NCI-H1092 treated with DMSO at 0.1 percent for 48 hours (cell line): ENCODE results near the gene ORM1.
"Not testable (repeated sequence)": the region's sequence is repeated elsewhere in the genome, so short reads cannot be mapped to it uniquely, and the experiment has no call there.

Experiments
- DNase-seq: peaks from one replicate; lab custom pipeline; 2025; lab: John Stamatoyannopoulos, UW

ORM1 gene

GRCh38 chr9:114325684-114326254 is 2.9 kb downstream of the ORM1 start:
- DNase-seq: not testable (repeated sequence)

GRCh38 chr9:114327749-114328148 is 4.9 kb downstream of the ORM1 start:
- DNase-seq: no peak

GRCh38 chr9:114328357-114328820 is 5.5 kb downstream of the ORM1 start:
- not testable (repeated sequence) for DNase-seq

- not testable (repeated sequence) for DNase-seq
These were observed 6.2 kb downstream of the ORM1 start for GRCh38 chr9:114328937-114329624.

GRCh38 chr9:114329625-114330022 is 6.7 kb downstream of the ORM1 start, which contains the start of gene ORM2:
Gene ORM2, plus strand, starts transcription at chr9:114329869. Its CDS starts 36 bp downstream, at chr9:114329905.
- DNase-seq: not testable (repeated sequence)

- no peak for DNase-seq
These were observed 7.7 kb downstream of the ORM1 start for GRCh38 chr9:114330636-114331035.

- not testable (repeated sequence) for DNase-seq
These were observed 8.6 kb downstream of the ORM1 start for GRCh38 chr9:114331229-114332195.

- not testable (repeated sequence) for DNase-seq
These were observed 9.7 kb downstream of the ORM1 start for GRCh38 chr9:114332474-114333040.

GRCh38 chr9:114333718-114334117 is 10.8 kb downstream of the ORM1 start:
- not testable (repeated sequence) for DNase-seq

GRCh38 chr9:114334490-114334889 is 11.6 kb downstream of the ORM1 start:
- DNase-seq: no peak

GRCh38 chr9:114335745-114336144 is 12.8 kb downstream of the ORM1 start:
- no peak for DNase-seq

- DNase-seq: no peak
These were observed 13.3 kb downstream of the ORM1 start for GRCh38 chr9:114336157-114336556.

- DNase-seq: no peak
These were observed 13.9 kb downstream of the ORM1 start for GRCh38 chr9:114336699-114337395.

- no peak for DNase-seq
These were observed 15.3 kb downstream of the ORM1 start for GRCh38 chr9:114338187-114338586.

GRCh38 chr9:114339130-114339908 is 16.4 kb downstream of the ORM1 start:
- DNase-seq: peak; percentile 29

GRCh38 chr9:114341152-114341830 is 18.4 kb downstream of the ORM1 start:
- no peak for DNase-seq

- DNase-seq: no peak
These were observed 19.1 kb downstream of the ORM1 start for GRCh38 chr9:114341991-114342390.

- no peak for DNase-seq
These were observed 20.0 kb downstream of the ORM1 start for GRCh38 chr9:114342755-114343440.

GRCh38 chr9:114343471-114344187 is 20.7 kb downstream of the ORM1 start:
- no peak for DNase-seq
